Neural cell (in vitro differentiated cells): ENCODE data around the gene ISG20L2. TPM values are rescaled to one million over a fixed set of nuclear protein-coding genes. Genes with fewer than 3 reads are reported as not detected.

ENCODE experiments used
- H2AFZ ChIP-seq: fragments of 200-600, 300-800 bp; sonication (generic), shearing (Covaris generic); 2 replicates; pipeline ENCODE4 v1.6.0; 2014; ENCODE audit warnings: low read depth, mild to moderate bottlenecking, antibody characterized with exemption, low read length, moderate library complexity
- H3F3A ChIP-seq: fragments of 200-600 bp; shearing (Covaris generic); 2 replicates; pipeline ENCODE4 v1.6.1; 2016; ENCODE audit warnings: mild to moderate bottlenecking, moderate library complexity, mixed read lengths, antibody characterized with exemption, low read length; ENCODE audit not compliant: insufficient read depth, poor library complexity, severe bottlenecking
- H3K27ac ChIP-seq: fragments of 200-600, 300-800 bp; sonication (generic), shearing (Covaris generic); 2 replicates; pipeline ENCODE4 v1.5.1; 2014; ENCODE audit warnings: mild to moderate bottlenecking, low read length, moderate library complexity
- H3K27me3 ChIP-seq: fragments of 300-800, 200-600 bp; sonication (generic), shearing (Covaris generic); 2 replicates; pipeline ENCODE4 v1.6.0; 2014; ENCODE audit warnings: mild to moderate bottlenecking, low read depth, low read length, moderate library complexity; ENCODE audit not compliant: insufficient read depth
- H3K36me3 ChIP-seq: fragments of 300-800, 200-600 bp; sonication (generic), shearing (Covaris generic); 2 replicates; pipeline ENCODE4 v1.5.1; 2014; ENCODE audit warnings: mild to moderate bottlenecking, antibody characterized with exemption, low read length, moderate library complexity; ENCODE audit not compliant: insufficient read depth
- H3K4me2 ChIP-seq: fragments of 300-800, 200-600 bp; sonication (generic), shearing (Covaris generic); 2 replicates; pipeline ENCODE4 v1.6.0; 2014; ENCODE audit warnings: mild to moderate bottlenecking, low read length
- H3K4me3 ChIP-seq: fragments of 300-800, 200-600 bp; sonication (generic), shearing (Covaris generic); 2 replicates; pipeline ENCODE4 v1.5.1; 2014; ENCODE audit warnings: mild to moderate bottlenecking, low read length, moderate library complexity
- H3K79me2 ChIP-seq: fragments of 200-600 bp; shearing (Covaris generic); replicated peaks from 2 replicates; pipeline ENCODE4 v1.6.0; 2014; ENCODE audit warnings: mild to moderate bottlenecking, low read length, moderate library complexity; ENCODE audit not compliant: insufficient read depth
- H3K9ac ChIP-seq: fragments of 300-800, 200-600 bp; sonication (generic), shearing (Covaris generic); 2 replicates; pipeline ENCODE4 v1.6.1; 2016; ENCODE audit warnings: mild to moderate bottlenecking, low read length, mixed read lengths
- H3K9me2 ChIP-seq: fragments of 200-600 bp; shearing (Covaris generic); 2 replicates; pipeline ENCODE4 v1.6.1; 2016; ENCODE audit warnings: mild to moderate bottlenecking, low read length, mixed read lengths; ENCODE audit not compliant: insufficient read depth
- H3K9me3 ChIP-seq: fragments of 200-600, 300-800 bp; sonication (generic), shearing (Covaris generic); 2 replicates; pipeline ENCODE4 v1.6.1; 2016; ENCODE audit warnings: mild to moderate bottlenecking, mixed run types, low read length, moderate library complexity, mixed read lengths
- H4K20me1 ChIP-seq: fragments of 200-600 bp; shearing (Covaris generic); 2 replicates; pipeline ENCODE4 v1.6.1; 2016; ENCODE audit warnings: mild to moderate bottlenecking, mixed run types; ENCODE audit not compliant: insufficient read depth
- CTCF ChIP-seq: fragments of 450-650 bp; IDR thresholded peaks from 2 replicates; pipeline ENCODE4 v1.5.1; 2014; ENCODE audit warnings: antibody characterized with exemption, mild to moderate bottlenecking, moderate library complexity; ENCODE audit not compliant: poor library complexity, severe bottlenecking
- EP300 ChIP-seq: fragments of 450-650 bp; conservative IDR thresholded peaks from 2 replicates; pipeline ENCODE4 v1.6.1; 2014; ENCODE audit warnings: antibody characterized with exemption, mild to moderate bottlenecking, moderate library complexity; ENCODE audit not compliant: poor library complexity, severe bottlenecking
- EZH2 ChIP-seq: fragments of 200-600, 300-800 bp; shearing (Covaris generic), sonication (generic); IDR thresholded peaks from 2 replicates; pipeline ENCODE4 v1.6.1; 2014; ENCODE audit warnings: antibody characterized with exemption, low read length, borderline replicate concordance, mild to moderate bottlenecking; ENCODE audit not compliant: insufficient read depth, poor library complexity, severe bottlenecking
- MXI1 ChIP-seq: fragments of 450-650 bp; conservative IDR thresholded peaks from 2 replicates; pipeline ENCODE4 v1.6.1; 2014; ENCODE audit warnings: antibody characterized with exemption, mild to moderate bottlenecking; ENCODE audit not compliant: poor library complexity, severe bottlenecking
- POLR2AphosphoS5 ChIP-seq: IDR thresholded peaks from 2 replicates; pipeline ENCODE4 v1.6.1; 2012
- RAD21 ChIP-seq: fragments of 450-650 bp; conservative IDR thresholded peaks from 2 replicates; pipeline ENCODE4 v1.6.1; 2014; ENCODE audit warnings: antibody characterized with exemption, mild to moderate bottlenecking, moderate library complexity
- SMC3 ChIP-seq: fragments of 450-650 bp; conservative IDR thresholded peaks from 2 replicates; pipeline ENCODE4 v1.6.1; 2014; ENCODE audit warnings: antibody characterized with exemption, mild to moderate bottlenecking, moderate library complexity; ENCODE audit not compliant: poor library complexity
- TAF1 ChIP-seq: IDR thresholded peaks from 2 replicates; pipeline ENCODE4 v1.6.1; 2012; ENCODE audit warnings: low read depth
- polyA plus RNA-seq: library from polyadenylated mRNA; depleted of rRNA; stranded (reverse); fragments of >200 nt; gene quantifications from 2 replicates; pipeline ENCODE4 v1.2.3, GENCODE V29; 2014
- TF ChIP-seq, protein P1 (sequence below): IDR thresholded peaks from 2 replicates; pipeline ENCODE4 v1.6.1; 2012; ENCODE audit warnings: borderline replicate concordance

Gene ISG20L2
- polyA plus RNA-seq, 1 donor from 2014 or later, result 8.5 TPM

GRCh38 chr1:156693848-156694689 is 34.5 kb downstream of the ISG20L2 start:
- no peaks in the 10 kb centered on the region for H4K20me1 ChIP-seq

GRCh38 chr1:156692925-156693847 is 35.4 kb downstream of the ISG20L2 start:
- H3K9me2 ChIP-seq, result no peaks in the 10 kb centered on the region
- no peaks in the 10 kb centered on the region for H3K36me3 ChIP-seq
- no peaks in the 10 kb centered on the region for H3K79me2 ChIP-seq
- H3K9me3 ChIP-seq, result no peaks in the 10 kb centered on the region
- H3K4me3 ChIP-seq, result peak overlapping the region; percentile 33
- H3K27me3 ChIP-seq, result no peaks in the 10 kb centered on the region
- H3F3A ChIP-seq, result no peaks in the 10 kb centered on the region
- no peak overlapping the region for H3K4me2 ChIP-seq
- no peak overlapping the region for H3K27ac ChIP-seq
- H2AFZ ChIP-seq, result no peak overlapping the region
- H4K20me1 ChIP-seq, result no peaks in the 10 kb centered on the region
- H3K9ac ChIP-seq, result peak overlapping the region; percentile 27
- no peak for TF ChIP-seq TAF1
- no peak for TF ChIP-seq POLR2AphosphoS5
- TF ChIP-seq SMC3, result no peak
- no peak for TF ChIP-seq RAD21
- no peak for TF ChIP-seq EZH2
- TF ChIP-seq CTCF, result no peak
- TF ChIP-seq EP300, result no peak
- TF ChIP-seq MXI1, result no peak

More at GRCh38 chr1:156693848-156694689, 34.5 kb downstream of the ISG20L2 start:
- Histone ChIP-seq H3K9ac (peak overlapping the region; percentile 27), H3K27me3 (no peaks in the 10 kb centered on the region), H3K27ac (no peak overlapping the region), H2AFZ (no peak overlapping the region), H3K79me2 (no peaks in the 10 kb centered on the region), H3K9me3 (no peaks in the 10 kb centered on the region), H3F3A (no peaks in the 10 kb centered on the region), H3K4me3 (no peak overlapping the region), H3K4me2 (no peak overlapping the region), H3K36me3 (no peaks in the 10 kb centered on the region), H3K9me2 (no peaks in the 10 kb centered on the region)
- TF ChIP-seq POLR2AphosphoS5, result no peak
- no peak for TF ChIP-seq MXI1
- TF ChIP-seq EZH2, result no peak
- TF ChIP-seq TAF1, result no peak
- TF ChIP-seq, protein P1, sequence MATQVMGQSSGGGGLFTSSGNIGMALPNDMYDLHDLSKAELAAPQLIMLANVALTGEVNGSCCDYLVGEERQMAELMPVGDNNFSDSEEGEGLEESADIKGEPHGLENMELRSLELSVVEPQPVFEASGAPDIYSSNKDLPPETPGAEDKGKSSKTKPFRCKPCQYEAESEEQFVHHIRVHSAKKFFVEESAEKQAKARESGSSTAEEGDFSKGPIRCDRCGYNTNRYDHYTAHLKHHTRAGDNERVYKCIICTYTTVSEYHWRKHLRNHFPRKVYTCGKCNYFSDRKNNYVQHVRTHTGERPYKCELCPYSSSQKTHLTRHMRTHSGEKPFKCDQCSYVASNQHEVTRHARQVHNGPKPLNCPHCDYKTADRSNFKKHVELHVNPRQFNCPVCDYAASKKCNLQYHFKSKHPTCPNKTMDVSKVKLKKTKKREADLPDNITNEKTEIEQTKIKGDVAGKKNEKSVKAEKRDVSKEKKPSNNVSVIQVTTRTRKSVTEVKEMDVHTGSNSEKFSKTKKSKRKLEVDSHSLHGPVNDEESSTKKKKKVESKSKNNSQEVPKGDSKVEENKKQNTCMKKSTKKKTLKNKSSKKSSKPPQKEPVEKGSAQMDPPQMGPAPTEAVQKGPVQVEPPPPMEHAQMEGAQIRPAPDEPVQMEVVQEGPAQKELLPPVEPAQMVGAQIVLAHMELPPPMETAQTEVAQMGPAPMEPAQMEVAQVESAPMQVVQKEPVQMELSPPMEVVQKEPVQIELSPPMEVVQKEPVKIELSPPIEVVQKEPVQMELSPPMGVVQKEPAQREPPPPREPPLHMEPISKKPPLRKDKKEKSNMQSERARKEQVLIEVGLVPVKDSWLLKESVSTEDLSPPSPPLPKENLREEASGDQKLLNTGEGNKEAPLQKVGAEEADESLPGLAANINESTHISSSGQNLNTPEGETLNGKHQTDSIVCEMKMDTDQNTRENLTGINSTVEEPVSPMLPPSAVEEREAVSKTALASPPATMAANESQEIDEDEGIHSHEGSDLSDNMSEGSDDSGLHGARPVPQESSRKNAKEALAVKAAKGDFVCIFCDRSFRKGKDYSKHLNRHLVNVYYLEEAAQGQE, result no peak
- no peak for TF ChIP-seq CTCF
- TF ChIP-seq RAD21, result no peak
